Spinal cord (tissue), 10 donors: ENCODE results near the gene RBMX2. TPM values are rescaled to one million over a fixed set of nuclear protein-coding genes. Genes with fewer than 3 reads are reported as not detected.
"Not testable (repeated sequence)": the region's sequence is repeated elsewhere in the genome, so short reads cannot be mapped to it uniquely, and the experiment has no call there.

ENCODE experiments used
- DNase-seq, 6 donors: peaks; one replicate each; pipeline versions ENCODE4 v3.0.0 to v3.0.0-alpha.2; 2013 to 2015; ENCODE audit warnings: low spot score in 6 of 6, low read depth in 4 of 6
- H3K27ac ChIP-seq: one replicate; pipeline ENCODE4 v1.5.1; 2013; ENCODE audit warnings: low read depth, low read length, control low read depth
- H3K27me3 ChIP-seq: one replicate; pipeline ENCODE4 v1.6.1; 2013; ENCODE audit warnings: low read length; ENCODE audit not compliant: control insufficient read depth, insufficient read depth
- H3K36me3 ChIP-seq: one replicate; pipeline ENCODE4 v1.6.1; 2013; ENCODE audit warnings: low read length; ENCODE audit not compliant: control insufficient read depth, insufficient read depth
- H3K4me1 ChIP-seq: one replicate; pipeline ENCODE4 v1.6.1; 2013; ENCODE audit warnings: low read length; ENCODE audit not compliant: control insufficient read depth, insufficient read depth
- H3K4me3 ChIP-seq: one replicate; pipeline ENCODE4 v1.5.1; 2013; ENCODE audit warnings: low read depth, low read length, control low read depth
- H3K9me3 ChIP-seq: one replicate; pipeline ENCODE4 v1.6.1; 2013; ENCODE audit warnings: low read length; ENCODE audit not compliant: control insufficient read depth, insufficient read depth
- WGBS: methylation state at CpG from one replicate; pipeline ENCODE4 v1.1.5; 2013; ENCODE audit warnings: missing lambda C conversion rate; ENCODE audit not compliant: insufficient coverage; 5-methylcytosine and 5-hydroxymethylcytosine counted together
- polyA plus RNA-seq, 2 donors: library from polyadenylated mRNA; unstranded; fragments of 120-200 nt; gene quantifications; one replicate each; pipeline ENCODE4 v1.2.1, GENCODE V29; 2013; ENCODE audit not compliant: insufficient read length in 2 of 2
- total RNA-seq, 2 donors: library from RNA; depleted of rRNA in 1 of 2; stranded (reverse); fragments of 120-200 nt in 1 of 2; fragments of >200 nt in 1 of 2; gene quantifications; one replicate each; pipeline versions ENCODE4 v1.2.3 to v1.2.4, GENCODE V29; 2013 to 2014
- donor health status: healthy.

The RBMX2 gene
- total and polyA plus RNA-seq, 4 donors, result 23.6 to 40.6 (median 30.1) TPM

DNA sequence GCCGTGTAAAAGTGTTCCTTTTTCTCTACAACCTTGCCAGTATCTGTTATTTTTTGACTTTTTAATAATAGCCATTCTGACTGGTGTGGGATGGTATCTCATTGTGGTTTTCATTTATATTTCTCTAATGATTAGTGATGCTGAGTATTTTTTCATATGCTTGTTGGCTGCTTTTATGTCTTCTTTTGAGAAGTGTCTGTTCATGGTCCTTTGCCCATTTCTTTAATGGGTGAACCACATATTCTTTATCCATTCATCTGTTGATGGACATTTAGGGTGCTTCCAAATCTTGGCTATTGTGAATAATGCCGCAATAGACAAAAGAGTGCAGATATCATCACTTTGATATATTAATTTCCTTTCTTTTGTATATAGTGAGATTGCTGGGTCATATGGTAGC, 36.2 kb downstream of the RBMX2 start:
- H3K4me1 ChIP-seq, H3K27me3 ChIP-seq, H3K27ac ChIP-seq, H3K9me3 ChIP-seq, H3K36me3 ChIP-seq, H3K4me3 ChIP-seq, DNase-seq: not testable (repeated sequence)
- WGBS, result no CpG with 5 or more reads among the region's 2 CpGs

GRCh38 chrX:130443875-130444274, 42.1 kb downstream of the RBMX2 start:
- Histone ChIP-seq H3K9me3 (no peaks in the 10 kb centered on the region), H3K4me1 (no peaks in the 10 kb centered on the region), H3K27ac (no peak overlapping the region), H3K4me3 (no peak overlapping the region), H3K36me3 (no peaks in the 10 kb centered on the region), H3K27me3 (no peaks in the 10 kb centered on the region)
- no peak for DNase-seq

GRCh38 chrX:130444641-130445336, 43.0 kb downstream of the RBMX2 start:
- WGBS, result 83% methylated on average over 1 of the region's 1 CpG
- H3K4me1 ChIP-seq, result no peaks in the 10 kb centered on the region
- H3K9me3 ChIP-seq, result no peaks in the 10 kb centered on the region
- no peak overlapping the region for H3K27ac ChIP-seq
- DNase-seq, result no peak
- no peaks in the 10 kb centered on the region for H3K27me3 ChIP-seq
- H3K36me3 ChIP-seq, result no peaks in the 10 kb centered on the region
- no peak overlapping the region for H3K4me3 ChIP-seq

DNA sequence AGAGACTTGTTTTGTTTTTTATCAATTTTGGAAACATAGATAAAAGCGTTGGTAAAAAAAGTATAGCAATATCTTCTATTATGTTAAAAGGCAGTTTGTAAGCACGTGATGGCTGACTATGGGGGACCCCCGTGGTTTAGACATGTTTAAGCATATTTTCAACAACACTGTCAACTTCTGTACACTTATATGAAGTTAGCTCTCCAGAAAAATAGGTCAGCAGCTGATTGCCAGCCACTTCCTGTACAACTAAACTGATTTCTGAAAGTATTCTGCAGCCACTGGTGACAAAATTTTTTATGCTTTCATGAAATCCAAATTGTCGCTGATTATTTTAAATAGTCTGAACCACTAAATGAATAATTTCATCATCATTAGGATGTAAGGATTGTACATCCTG, 45.2 kb downstream of the RBMX2 start:
- no CpG with 5 or more reads among the region's 4 CpGs for whole genome bisulfite sequencing
- Histone ChIP-seq H3K4me3 (no peak overlapping the region), H3K9me3 (no peaks in the 10 kb centered on the region), H3K27ac (no peak overlapping the region), H3K4me1 (no peaks in the 10 kb centered on the region), H3K36me3 (no peaks in the 10 kb centered on the region), H3K27me3 (no peaks in the 10 kb centered on the region)
- DNase-seq, result no peak

Other genes with a start within 250 kb of the RBMX2 start
- gene AIFM1, start 236.1 kb upstream of the RBMX2 start, total RNA-seq, result 10 to 100 TPM; 19.0 to 21.8 TPM
- 10 to 100 TPM; 30.0 to 33.7 TPM for gene AIFM1, start 236.1 kb upstream of the RBMX2 start, polyA plus RNA-seq
- gene RAB33A, start 230.0 kb upstream of the RBMX2 start, total RNA-seq, result 10 to 100 TPM; 18.6 to 23.6 TPM
- gene RAB33A, start 230.0 kb upstream of the RBMX2 start, polyA plus RNA-seq, result 10 to 100 TPM; 46.5 to 52.5 TPM
- gene ZNF280C, start 133.1 kb upstream of the RBMX2 start, total RNA-seq, result 1 to 10 TPM; 6.4 to 7.6 TPM
- 1 to 10 TPM; 3.9 to 5.3 TPM for gene ZNF280C, start 133.1 kb upstream of the RBMX2 start, polyA plus RNA-seq
- 10 to 100 TPM; 19.2 to 22.3 TPM for gene SLC25A14, start 62.1 kb upstream of the RBMX2 start, total RNA-seq
- 10 to 100 TPM; 29.3 to 37.3 TPM for gene SLC25A14, start 62.1 kb upstream of the RBMX2 start, polyA plus RNA-seq
- gene GPR119, start 16.3 kb upstream of the RBMX2 start, total RNA-seq, result not detected
- gene GPR119, start 16.3 kb upstream of the RBMX2 start, polyA plus RNA-seq, result not detected